Measurements from ENCODE around the gene THRB.
"Not testable (repeated sequence)": the region's sequence is repeated elsewhere in the genome, so short reads cannot be mapped to it uniquely, and the experiment has no call there.

The THRB gene

GRCh38 chr3:24434651-24435050, 60.0 kb downstream of the THRB start:
- Histone ChIP-seq H3K9ac (ENCODE audit: low read depth, low read length) (no peak overlapping the region), H3K4me1 (ENCODE audit: insufficient read depth, low read length) (no peaks in the 10 kb centered on the region), H3K9me3 (ENCODE audit: control insufficient read depth, insufficient read depth, low read length) (no peaks in the 10 kb centered on the region), H3K36me3 (ENCODE audit: insufficient read depth, low read length) (no peaks in the 10 kb centered on the region)

- Histone ChIP-seq H3K9ac (ENCODE audit: low read depth, low read length) (no peak overlapping the region), H3K4me1 (ENCODE audit: insufficient read depth, low read length) (no peaks in the 10 kb centered on the region), H3K36me3 (ENCODE audit: insufficient read depth, low read length) (no peaks in the 10 kb centered on the region), H3K9me3 (ENCODE audit: control insufficient read depth, insufficient read depth, low read length) (no peaks in the 10 kb centered on the region)
These were observed 60.6 kb downstream of the THRB start for GRCh38 chr3:24433838-24434591.

- H3K9ac ChIP-seq (ENCODE audit: low read depth, low read length), result no peak overlapping the region
- no peaks in the 10 kb centered on the region for H3K9me3 ChIP-seq (ENCODE audit: control insufficient read depth, insufficient read depth, low read length)
- H3K36me3 ChIP-seq (ENCODE audit: insufficient read depth, low read length), result no peaks in the 10 kb centered on the region
- H3K4me1 ChIP-seq (ENCODE audit: insufficient read depth, low read length), result no peaks in the 10 kb centered on the region
These were observed 61.7 kb downstream of the THRB start for GRCh38 chr3:24432989-24433388.

GRCh38 chr3:24428481-24428880, 66.2 kb downstream of the THRB start:
- Histone ChIP-seq H3K9me3 (ENCODE audit: control insufficient read depth, insufficient read depth, low read length) (no peaks in the 10 kb centered on the region), H3K36me3 (ENCODE audit: insufficient read depth, low read length) (no peaks in the 10 kb centered on the region), H3K4me1 (ENCODE audit: insufficient read depth, low read length) (no peaks in the 10 kb centered on the region), H3K9ac (ENCODE audit: low read depth, low read length) (no peak overlapping the region)

- Histone ChIP-seq H3K9me3 (ENCODE audit: control insufficient read depth, insufficient read depth, low read length) (no peaks in the 10 kb centered on the region), H3K9ac (ENCODE audit: low read depth, low read length) (no peak overlapping the region), H3K36me3 (ENCODE audit: insufficient read depth, low read length) (no peaks in the 10 kb centered on the region), H3K4me1 (ENCODE audit: insufficient read depth, low read length) (no peaks in the 10 kb centered on the region)
These were observed 67.8 kb downstream of the THRB start for GRCh38 chr3:24426896-24427295.

GRCh38 chr3:24420829-24421228, 73.8 kb downstream of the THRB start:
- not testable (repeated sequence) for H3K9ac ChIP-seq (ENCODE audit: low read depth, low read length); H3K36me3 ChIP-seq (ENCODE audit: insufficient read depth, low read length); H3K4me1 ChIP-seq (ENCODE audit: insufficient read depth, low read length); H3K9me3 ChIP-seq (ENCODE audit: control insufficient read depth, insufficient read depth, low read length)

- no peak overlapping the region for H3K9ac ChIP-seq (ENCODE audit: low read depth, low read length)
- no peaks in the 10 kb centered on the region for H3K4me1 ChIP-seq (ENCODE audit: insufficient read depth, low read length)
- no peaks in the 10 kb centered on the region for H3K9me3 ChIP-seq (ENCODE audit: control insufficient read depth, insufficient read depth, low read length)
- H3K36me3 ChIP-seq (ENCODE audit: insufficient read depth, low read length), result no peaks in the 10 kb centered on the region
These were observed 74.4 kb downstream of the THRB start for GRCh38 chr3:24420224-24420623.

GRCh38 chr3:24419067-24419791, 75.4 kb downstream of the THRB start:
- no peaks in the 10 kb centered on the region for H3K9me3 ChIP-seq (ENCODE audit: control insufficient read depth, insufficient read depth, low read length)
- no peak overlapping the region for H3K9ac ChIP-seq (ENCODE audit: low read depth, low read length)
- H3K4me1 ChIP-seq (ENCODE audit: insufficient read depth, low read length), result no peaks in the 10 kb centered on the region
- no peaks in the 10 kb centered on the region for H3K36me3 ChIP-seq (ENCODE audit: insufficient read depth, low read length)

GRCh38 chr3:24417730-24418129, 76.9 kb downstream of the THRB start:
- H3K9me3 ChIP-seq (ENCODE audit: control insufficient read depth, insufficient read depth, low read length), result no peaks in the 10 kb centered on the region
- H3K36me3 ChIP-seq (ENCODE audit: insufficient read depth, low read length), result no peaks in the 10 kb centered on the region
- H3K4me1 ChIP-seq (ENCODE audit: insufficient read depth, low read length), result no peaks in the 10 kb centered on the region
- H3K9ac ChIP-seq (ENCODE audit: low read depth, low read length), result no peak overlapping the region; the same call in 1 of the 2 replicates

- H3K9ac ChIP-seq (ENCODE audit: low read depth, low read length), result no peak overlapping the region
- H3K36me3 ChIP-seq (ENCODE audit: insufficient read depth, low read length), result no peaks in the 10 kb centered on the region
- H3K9me3 ChIP-seq (ENCODE audit: control insufficient read depth, insufficient read depth, low read length), result no peaks in the 10 kb centered on the region
- no peaks in the 10 kb centered on the region; the same call in 1 of the 2 replicates for H3K4me1 ChIP-seq (ENCODE audit: insufficient read depth, low read length)
These were observed 78.4 kb downstream of the THRB start for GRCh38 chr3:24416224-24416623.

GRCh38 chr3:24415824-24416223, 78.8 kb downstream of the THRB start:
- Histone ChIP-seq H3K4me1 (ENCODE audit: insufficient read depth, low read length) (no peaks in the 10 kb centered on the region; the same call in 1 of the 2 replicates), H3K36me3 (ENCODE audit: insufficient read depth, low read length) (no peaks in the 10 kb centered on the region), H3K9me3 (ENCODE audit: control insufficient read depth, insufficient read depth, low read length) (no peaks in the 10 kb centered on the region), H3K9ac (ENCODE audit: low read depth, low read length) (no peak overlapping the region)

- H3K9ac ChIP-seq (ENCODE audit: low read depth, low read length); H3K4me1 ChIP-seq (ENCODE audit: insufficient read depth, low read length); H3K9me3 ChIP-seq (ENCODE audit: control insufficient read depth, insufficient read depth, low read length); H3K36me3 ChIP-seq (ENCODE audit: insufficient read depth, low read length): not testable (repeated sequence)
These were observed 81.0 kb downstream of the THRB start for GRCh38 chr3:24413662-24414061.

GRCh38 chr3:24410860-24411259, 83.8 kb downstream of the THRB start:
- H3K9ac ChIP-seq (ENCODE audit: low read depth, low read length), result no peak overlapping the region

GRCh38 chr3:24407980-24408680, 86.5 kb downstream of the THRB start:
- H3K36me3 ChIP-seq (ENCODE audit: insufficient read depth, low read length), result no peaks in the 10 kb centered on the region
- no peaks in the 10 kb centered on the region for H3K9me3 ChIP-seq (ENCODE audit: control insufficient read depth, insufficient read depth, low read length)
- H3K4me1 ChIP-seq (ENCODE audit: insufficient read depth, low read length), result no peaks in the 10 kb centered on the region; the same call in 1 of the 2 replicates
- no peak overlapping the region for H3K9ac ChIP-seq (ENCODE audit: low read depth, low read length)

More at GRCh38 chr3:24410860-24411259, 83.8 kb downstream of the THRB start:
- no peaks in the 10 kb centered on the region; the same call in 1 of the 2 replicates for H3K4me1 ChIP-seq (ENCODE audit: insufficient read depth, low read length)
- H3K9me3 ChIP-seq (ENCODE audit: control insufficient read depth, insufficient read depth, low read length), result no peaks in the 10 kb centered on the region
- no peaks in the 10 kb centered on the region for H3K36me3 ChIP-seq (ENCODE audit: insufficient read depth, low read length)
